Activated CD4-positive, alpha-beta T cell treated with anti-CD3 and anti-CD28 coated beads, Interleukin-2, amount 50 U/mL, for 1 hour (primary cell): ENCODE results near the gene ARHGAP8.

Experiments
- DNase-seq: peaks from one replicate; pipeline ENCODE4 v3.0.0-alpha.2; 2020

The ARHGAP8 gene

DNA sequence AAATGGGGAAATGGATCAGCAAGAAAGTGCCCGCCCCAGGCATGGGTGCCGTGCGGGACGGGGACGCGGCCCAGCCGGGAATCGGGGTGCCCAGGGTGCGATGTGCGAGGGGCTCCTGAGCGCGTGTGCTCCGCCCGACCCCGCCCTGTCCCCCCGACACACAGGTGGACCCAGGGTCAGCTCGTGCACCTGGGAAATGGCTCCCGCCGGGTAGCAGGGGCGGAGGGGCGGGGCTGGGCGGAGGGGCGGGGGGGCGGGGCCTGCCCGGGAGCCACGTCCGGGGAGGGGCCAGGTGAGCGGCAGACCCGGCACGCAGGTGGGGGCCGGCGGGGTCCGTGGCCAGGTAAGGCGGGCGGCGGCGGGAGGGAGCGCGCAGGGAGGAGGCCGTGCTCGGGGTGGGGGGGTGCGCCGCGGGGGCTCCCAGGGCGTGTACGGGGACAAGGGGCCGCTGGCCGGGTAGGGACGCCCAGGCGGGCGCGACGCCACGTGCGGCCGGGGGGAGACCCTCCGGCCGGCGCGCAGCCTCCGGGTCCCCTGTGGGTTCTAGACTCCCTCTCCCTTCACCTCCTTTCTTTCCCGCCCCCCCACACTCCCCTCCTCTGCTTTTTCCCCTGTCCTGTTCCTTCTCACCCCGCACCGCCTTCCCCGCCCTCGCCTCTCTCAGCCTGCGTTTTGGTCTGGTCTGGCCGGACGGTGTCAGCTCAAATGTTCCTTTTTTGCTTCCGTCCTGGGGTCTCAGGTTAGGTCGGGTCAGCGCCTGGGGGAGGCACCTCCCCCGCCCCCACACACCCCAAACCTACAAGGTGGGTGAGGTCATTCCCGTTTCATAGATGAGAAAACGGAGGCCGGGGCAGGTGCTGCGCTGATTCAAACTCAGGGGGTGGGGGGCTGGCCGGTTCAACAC, at the start of gene ARHGAP8:
Gene ARHGAP8, plus strand, starts transcription at position 291 of the 904 bp plus-strand sequence. CDS start 33,953 bp downstream, outside the sequence.
- no peak for DNase-seq

DNA sequence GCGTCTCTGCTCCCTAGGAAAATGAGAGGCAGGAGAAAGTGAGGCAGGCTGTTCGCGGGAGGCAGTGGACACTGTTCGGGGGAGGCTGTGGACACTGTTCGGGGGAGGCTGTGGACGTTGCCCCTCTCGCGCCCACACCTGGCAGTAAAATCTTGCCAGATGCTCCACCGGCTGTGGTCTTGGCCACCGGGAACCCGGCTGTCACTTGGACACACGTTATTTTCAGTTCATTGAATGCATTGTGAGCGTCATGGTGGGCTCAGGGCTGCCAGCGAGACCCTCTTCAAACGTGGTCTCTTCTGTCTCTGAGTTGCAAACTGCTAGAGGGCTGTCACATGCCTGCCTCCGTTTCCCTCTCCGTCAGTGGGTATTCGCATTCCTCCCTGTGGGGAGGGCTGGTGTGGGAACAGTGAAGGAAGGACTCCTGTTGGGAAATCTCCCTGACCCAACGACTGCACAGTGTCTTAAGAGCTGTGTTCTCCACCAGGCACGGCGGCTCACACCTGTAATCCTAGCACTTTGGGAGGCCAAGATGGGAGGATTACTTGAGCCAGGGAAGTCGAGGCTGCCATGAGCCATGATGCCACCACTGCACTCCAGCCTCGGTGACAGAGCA, 49.0 kb upstream of the ARHGAP8 start:
- DNase-seq, result no peak

DNA sequence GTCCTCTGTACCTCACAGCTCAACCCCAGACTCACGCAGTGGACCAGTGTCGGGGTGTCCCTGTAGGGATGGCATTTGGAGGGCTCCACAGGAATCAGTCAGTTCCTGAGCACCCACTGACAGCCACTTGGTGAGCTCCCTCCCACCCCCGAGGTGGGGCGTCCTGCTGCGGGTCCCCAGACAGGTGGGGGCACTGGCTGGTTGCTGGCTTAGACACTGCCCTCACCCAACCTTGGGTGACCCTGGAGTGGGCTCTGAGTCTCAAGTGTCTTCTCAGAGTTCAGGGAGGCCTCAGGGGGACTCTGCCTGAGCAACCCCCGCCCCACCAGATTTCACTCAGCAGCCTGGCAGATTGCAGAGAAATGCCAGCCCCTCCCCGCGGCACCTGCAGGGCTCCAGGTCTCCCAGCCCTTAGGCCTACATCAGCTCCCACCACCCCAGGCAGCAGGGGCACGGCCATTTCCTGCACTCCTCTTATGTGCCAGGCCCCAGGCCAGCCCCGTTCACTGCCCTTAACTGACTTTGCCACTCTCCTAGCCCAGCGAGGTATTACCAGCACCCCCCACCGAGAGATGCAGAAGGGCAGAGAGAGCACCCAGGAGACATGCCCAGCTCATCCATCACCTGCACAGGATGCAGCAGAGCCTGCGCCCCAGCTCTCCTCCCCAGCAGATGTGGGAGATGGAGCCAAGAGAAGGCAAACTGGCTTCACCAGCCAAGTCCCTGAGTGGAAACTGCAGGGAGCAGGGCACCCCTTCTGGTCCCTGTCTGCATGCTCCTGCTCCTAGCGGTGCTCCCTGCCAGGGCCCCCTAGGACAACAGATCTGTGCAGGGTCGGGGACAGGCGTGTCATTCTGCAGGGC, 48.0 kb upstream of the ARHGAP8 start:
- DNase-seq, result no peak

DNA sequence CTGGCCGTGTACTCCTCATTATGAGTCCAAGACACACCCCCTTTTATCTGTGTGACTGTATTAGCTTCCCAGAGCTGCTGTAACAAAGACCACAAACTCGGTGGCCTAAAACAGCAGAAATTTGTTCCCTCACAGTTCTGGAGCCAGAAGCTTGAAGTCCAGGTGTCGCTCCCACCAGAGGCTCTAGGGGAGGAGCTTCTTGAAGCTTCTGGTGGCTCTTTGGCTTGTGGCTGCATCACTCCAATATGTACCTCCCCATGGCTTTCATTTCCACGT, 47.4 kb upstream of the ARHGAP8 start:
- no peak for DNase-seq

DNA sequence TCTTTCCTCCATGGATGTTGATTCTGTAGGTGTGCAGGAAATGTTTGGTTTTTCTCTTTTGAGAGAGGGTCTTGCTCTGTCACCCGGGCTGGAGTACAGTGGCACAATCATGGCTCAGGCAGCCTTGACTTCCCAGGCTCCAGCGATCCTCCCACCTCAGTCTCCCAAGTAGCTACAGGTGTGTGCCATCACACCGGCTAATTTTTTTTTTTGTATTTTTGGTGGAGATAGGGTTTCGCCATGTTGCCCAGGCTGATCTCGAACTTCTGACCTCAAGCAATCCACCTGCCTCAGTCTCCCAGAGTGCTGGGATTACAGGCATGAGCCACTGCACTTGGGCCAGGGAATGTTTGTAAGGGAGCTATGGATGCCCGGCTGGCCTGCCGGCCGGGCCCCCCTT, 45.9 kb upstream of the ARHGAP8 start:
- DNase-seq, result no peak

DNA sequence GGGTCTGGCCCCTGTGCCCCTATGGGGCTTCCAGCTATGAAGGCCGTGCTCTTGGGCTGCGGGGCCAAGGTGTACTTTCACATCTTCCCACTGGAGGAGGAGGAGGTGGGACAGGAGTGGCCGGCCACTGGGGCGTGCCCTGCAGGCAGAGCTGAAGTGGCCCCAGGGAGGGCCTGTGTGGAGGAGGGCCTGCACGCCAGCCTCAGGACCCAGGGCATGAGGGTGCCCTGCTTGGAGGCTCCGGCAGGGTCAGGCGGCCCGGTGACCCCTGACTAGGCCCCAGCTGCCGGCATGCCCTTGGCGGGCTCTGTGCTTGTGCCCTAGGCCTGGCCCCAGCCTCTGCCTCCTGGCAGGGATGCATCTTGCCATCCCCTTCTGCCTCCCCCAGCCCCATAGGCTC, 45.2 kb upstream of the ARHGAP8 start:
- no peak for DNase-seq

DNA sequence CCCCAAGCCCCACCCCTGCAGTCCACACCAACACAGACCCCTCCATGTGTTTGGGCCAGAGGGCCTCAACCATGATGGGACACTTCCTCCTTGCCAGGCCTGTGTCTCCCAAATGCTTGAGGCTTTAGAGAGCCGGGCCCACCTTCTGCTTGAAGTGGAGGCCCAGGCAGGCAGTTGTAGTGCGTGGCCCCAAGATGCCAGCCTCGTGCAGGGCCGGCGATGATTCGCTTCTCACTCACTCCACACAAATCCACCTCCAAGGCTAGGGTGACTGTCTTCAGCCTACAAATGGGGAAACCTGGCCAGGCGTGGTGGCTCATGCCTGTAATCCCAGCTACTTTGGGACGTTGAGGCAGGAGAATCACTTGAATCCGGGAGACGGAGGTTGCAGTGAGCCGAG, 44.6 kb upstream of the ARHGAP8 start:
- DNase-seq, result no peak

DNA sequence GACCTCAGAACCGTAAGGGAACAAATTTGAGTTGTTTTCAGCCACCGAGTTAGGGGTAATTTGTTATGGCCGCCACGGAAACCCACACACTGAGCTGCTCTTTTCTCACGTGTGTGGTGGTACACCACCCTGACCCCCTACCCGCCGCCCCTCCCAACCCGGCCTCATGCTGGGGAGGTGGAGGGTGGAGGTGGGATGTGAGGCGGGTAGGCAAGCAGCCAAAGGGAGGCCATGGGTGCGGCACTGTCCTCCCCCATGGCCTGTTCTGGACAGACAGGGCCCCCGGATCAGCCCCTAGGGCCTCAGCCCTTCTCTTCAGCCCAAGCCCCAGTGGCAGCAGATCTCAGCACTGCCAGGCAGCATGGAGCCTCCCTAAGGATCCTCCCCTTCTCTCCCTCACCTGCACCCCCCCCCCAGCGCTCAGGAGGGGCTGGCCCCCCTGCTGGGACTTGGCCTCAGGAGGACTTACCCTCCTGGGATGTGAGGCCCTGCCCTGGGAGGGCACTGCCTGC, 42.4 kb upstream of the ARHGAP8 start:
- no peak for DNase-seq

DNA sequence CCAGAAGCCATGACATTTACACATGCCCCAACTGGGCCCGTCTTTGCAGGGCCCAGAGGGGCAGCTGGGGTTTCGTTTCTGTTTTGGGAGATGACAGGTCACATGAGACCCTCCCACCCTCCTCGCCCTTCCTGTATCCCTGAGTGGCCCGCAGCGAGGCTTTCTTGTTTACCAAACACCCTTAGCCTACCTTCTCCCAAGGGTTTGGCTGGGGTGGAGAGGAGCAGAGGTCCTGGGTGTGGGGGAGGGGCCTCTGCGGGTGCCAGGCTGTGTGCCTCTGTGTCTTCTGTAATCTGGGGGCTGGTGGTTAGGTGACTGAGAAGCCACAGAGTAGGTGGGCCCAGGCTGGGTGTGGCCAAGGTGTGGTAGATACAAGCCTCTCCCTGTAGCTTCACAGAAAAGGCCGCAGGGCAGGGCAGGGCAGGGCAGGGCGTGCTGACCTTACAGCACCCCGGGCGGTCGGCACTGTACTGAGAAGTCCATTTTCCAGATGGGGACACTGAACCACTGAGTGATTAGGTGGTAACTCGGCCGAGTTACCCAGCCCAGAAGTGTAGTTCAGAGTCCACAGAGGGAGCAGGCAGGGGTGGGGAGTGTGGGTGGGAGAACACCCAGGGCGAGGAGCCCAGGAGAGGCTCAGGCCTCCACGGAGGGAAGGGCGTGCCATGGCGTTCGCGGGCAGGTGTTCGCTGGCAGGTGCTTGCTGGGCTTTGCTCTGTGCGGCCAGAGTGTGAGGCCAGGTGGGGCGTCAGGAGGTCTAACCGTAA, 41.7 kb upstream of the ARHGAP8 start:
- no peak for DNase-seq

DNA sequence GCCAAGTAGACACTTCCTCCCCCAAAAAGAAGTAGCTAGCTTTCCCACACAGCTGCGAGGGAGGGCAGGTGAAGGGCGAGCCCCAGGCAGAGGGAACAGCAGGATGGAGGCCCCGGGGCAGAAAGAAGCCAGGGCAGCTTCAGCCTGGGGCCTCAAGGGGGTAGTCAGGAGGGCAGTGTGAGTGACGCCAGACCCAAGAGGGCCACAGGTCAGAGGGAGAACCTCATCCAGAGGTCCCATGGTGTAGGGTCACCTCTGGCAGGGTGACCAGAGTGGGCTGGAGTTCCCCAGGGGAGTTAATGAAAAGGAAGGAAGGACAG, 41.2 kb upstream of the ARHGAP8 start:
- no peak for DNase-seq

DNA sequence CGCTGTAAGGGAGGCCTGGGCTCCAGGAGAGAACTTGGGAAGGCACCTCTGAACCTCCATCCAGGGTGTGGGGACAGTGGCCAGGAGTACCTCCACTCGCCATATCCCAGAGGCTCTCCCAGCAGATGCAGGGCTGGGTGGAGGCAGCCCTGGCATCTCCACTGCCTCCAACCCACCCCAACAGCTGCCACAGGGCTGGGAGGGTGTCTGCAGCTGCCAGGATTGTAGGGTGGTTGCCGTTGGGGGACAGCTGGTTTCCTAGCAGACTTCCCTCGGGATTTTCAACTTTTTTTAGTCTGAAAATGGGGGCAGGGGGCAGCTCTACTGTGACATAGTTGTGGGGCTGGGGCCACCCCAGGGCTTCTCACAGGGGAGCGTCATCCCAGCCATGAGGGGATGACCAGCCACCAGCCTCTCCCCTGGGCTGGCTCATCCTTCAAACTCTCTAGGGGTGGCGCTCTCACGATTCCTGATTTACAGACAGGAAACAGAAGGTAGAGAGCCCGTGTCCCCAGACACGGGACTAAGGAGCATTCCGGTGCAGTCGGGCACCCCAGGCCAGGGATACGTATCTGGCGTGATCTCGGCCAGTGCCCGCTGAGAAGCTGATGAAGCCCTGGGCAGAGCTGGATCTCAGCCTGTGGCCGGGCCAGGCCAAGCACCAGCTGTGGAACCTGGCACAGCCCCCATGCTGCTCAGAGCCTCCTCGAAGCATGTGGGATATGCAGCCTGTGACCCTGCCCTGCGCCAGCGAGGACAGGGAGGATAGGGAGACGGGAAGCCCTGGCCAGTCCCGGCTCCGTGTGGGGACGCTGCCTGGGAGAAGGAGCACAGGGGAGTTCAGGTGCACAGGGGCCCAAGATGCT, 40.5 kb upstream of the ARHGAP8 start:
- no peak for DNase-seq

DNA sequence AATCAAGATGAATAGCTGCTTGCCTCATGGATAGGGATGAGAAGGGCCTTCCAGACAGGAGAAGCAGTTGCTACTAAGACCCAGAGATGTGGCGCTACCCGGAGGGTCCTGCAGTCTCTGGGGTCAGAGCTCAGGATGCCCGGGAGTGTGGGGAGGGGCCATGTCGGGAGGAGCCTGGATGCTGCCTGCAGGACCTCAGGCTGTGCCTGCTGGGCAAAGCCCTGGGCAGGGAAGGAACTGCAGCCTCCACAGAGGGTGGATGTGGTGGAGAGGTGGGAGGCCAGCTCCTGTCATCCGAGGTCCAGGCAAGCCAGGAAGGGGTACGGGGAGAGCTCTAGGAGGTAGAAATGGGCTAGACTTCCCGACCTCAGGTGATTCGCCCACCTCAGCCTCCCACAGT, 39.4 kb upstream of the ARHGAP8 start:
- DNase-seq, result no peak

DNA sequence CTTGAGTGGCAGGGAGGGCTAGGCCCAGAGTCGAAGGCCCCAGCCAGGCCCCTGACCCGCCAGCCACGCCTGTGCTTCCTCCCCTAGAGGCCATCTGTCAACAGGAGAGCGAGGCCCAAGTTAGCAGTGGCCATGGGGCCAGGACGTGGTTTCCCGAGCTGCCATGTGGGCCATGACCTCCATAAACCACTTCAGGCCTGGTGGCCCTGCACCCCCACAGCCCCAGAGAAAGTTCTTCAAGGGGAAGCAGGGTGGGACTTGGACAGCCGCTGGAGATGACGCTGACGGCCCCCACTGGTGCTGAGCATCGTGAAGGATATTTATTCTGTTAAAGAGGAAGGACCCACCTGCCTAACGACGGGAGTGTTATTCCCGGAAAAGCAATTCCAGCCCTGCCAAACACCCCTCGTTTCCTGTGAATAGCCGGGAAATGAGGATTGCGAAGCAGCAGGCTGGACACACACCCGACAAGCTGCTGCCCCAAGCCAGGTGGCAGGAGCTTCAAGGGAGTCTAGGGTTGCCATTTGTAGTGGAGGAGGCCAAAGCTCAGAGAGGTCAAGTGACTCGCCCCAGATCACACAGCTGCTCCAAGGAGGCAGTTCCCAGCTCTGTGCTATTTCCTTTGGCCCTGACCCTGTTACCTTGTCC, 37.5 kb upstream of the ARHGAP8 start:
- DNase-seq, result no peak

DNA sequence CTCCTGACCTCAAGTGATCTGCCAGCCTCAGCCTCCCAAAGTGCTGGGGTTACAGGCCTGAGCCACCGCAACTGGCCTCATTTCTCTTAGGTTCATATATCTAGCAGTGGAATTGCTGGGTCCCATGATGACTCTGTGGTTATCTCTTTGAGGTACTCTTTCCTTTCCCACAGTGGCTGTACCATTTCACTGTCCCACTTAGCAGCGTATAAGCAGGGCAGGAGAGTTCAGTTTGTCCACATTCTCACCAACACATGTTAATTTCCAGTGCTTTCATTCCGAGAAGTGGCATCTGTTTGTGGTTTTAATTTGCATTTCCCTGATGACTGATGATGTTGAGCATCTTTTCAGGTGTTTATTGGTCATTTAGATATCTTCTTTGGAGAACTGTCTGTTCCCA, 34.0 kb upstream of the ARHGAP8 start:
- DNase-seq, result no peak

DNA sequence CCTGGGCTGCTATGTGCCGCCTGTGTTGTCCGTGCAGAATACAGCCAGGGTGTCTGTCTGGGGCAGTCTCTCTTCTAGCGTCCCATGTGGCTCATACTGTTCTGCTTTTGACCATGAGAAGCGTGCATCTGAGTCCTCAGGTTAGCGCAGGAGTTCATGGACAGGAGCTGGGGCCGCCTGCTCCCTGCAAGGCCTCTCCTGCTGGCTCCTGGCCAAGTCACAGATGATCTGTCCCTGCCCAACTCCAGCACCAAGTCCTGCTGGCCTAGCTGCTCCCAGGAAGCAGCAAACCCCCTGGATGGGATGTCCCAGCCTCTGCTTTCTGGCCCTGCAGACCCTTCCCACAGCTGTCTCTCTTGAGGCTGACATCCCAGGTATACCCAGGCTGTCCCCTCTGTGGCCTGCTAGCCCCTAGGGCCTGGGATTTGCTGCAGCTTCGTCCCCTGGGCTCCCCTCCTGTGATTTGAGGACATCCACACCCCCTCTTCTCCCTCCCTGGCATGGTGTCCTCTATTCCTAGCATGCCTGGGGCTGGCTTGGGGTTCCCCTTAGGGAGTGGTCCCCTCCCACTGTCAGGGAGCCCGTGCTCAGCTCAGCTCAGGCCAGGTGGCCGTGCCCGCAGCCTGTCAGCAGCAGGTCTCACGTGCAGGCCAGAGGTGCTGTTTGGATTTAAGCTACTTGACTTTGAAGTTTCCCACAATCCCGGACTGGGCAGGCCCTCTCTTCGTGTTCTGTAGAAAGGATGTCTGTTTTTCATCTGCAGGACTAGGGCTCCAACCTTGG, 32.6 kb upstream of the ARHGAP8 start:
- DNase-seq, result no peak

DNA sequence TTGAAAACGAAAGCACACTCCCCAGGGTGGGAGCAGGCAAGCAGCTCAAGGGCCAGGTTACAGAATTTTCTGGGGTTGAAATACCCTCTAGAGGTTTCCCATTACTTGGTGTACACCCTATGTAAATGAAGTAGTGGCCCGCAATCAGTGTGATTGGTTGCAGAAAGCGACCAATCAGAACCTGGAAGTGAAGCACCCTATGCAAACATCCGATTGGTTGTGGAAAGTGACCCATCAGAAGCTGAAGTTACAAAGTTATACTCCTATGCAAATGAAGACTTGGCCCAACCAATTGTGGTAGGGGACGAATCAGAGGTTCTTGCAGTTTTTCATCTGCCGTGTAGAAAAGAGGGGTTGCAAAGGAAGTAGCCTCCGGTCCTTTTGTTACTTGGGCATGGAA, 31.2 kb upstream of the ARHGAP8 start:
- no peak for DNase-seq

DNA sequence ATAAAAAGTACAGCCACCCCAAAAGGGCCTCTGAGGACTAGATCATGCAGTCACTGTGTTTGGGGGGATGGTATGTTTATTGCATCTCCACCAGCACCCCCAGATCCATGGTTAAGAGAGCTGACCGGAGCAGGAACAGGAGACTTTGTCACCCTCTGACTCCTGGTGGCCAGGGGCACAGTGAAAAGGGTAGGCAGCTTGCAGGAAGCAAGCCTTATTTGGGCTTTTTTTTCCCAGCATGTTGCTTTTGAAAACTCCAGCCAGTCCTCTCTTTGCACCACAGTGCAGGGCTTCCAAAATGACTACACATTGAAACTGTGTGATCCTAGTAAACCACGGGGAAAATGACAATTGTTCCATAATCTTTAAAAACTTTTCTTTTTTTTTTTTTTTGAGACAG, 29.8 kb upstream of the ARHGAP8 start:
- no peak for DNase-seq

DNA sequence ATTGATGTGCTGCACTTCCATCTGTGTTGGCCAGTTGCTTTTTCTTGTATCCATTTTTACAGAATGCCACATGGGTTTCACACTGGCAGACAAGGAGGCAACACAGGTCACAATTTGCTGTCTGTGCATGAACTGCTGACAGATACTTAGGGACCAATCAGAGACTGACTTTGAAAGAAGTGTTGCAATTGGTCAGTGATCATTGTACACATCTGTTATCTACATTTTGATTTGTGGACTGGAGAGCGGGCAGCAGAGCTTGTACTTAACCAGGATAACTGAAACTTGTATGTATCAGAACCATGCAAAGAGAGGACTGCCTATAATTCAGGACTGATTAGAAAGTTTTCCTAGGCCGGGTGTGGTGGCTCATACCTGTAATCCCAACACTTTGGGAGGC, 28.6 kb upstream of the ARHGAP8 start:
- DNase-seq, result no peak

DNA sequence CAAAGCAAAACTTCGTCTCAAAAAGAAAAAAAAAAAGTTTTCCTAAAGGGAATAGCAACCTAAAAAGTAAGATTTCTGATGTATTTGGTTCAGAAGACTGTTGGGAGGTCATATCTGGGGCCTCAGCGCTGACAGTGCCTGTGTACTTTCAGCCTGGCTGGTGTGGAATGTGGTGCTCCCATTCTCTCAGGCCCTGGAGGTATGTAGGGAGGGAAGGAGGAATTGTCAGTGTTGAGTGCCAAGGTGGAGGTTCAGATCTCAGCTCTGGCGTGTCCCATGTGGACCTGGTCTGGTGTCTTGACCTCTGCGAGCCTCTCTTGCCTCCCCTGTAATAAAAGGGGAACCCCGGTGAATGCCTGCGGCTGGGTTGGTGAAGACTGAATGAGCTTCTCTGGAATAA, 28.0 kb upstream of the ARHGAP8 start:
- DNase-seq, result no peak

DNA sequence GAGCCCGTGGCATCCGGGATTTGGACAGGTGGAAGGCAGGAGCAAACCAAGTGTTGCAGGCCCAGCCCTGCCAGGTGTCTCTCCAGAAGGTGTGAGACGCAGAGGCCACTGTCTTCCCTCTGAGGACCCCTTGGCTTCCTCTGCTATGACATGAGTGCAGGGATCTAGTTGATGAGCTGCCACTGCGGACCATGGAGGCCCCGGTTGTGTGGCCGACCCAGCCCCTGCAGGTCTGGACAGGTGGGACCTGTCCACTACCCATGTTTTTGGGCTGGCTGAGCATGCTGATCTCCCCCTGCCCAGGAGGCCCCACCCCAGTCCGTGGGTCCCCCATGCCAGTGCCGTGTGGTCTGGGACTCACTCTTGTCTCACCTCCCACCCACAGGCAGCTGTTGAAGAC, 27.5 kb upstream of the ARHGAP8 start:
- DNase-seq, result no peak

DNA sequence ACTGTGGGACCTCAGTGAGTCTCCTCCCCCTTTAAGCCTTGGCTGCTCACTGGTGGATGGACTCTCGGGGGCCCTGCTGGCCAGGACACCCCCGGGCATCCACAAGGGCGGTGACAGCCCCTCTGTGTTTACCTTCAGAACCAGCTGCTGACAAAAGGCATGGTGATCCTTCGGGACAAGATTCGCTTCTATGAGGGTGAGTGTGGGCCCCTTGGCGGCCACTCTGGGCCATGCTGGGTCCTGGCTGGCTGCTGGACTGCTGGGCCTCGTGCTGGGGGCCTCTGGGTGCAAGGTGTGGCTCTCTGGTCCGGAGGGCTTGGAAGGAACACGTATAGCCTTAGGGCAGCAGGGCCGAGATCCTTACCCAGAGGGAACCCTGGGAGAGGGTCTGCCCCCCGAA, 25.9 kb upstream of the ARHGAP8 start:
- DNase-seq, result no peak
